ENCODE results near the gene TBX4.
A peak's percentile ranks its signal among the peaks of the same experiment; 100 is the strongest.
"Not testable (repeated sequence)": the region's sequence is repeated elsewhere in the genome, so short reads cannot be mapped to it uniquely, and the experiment has no call there.

TBX4 gene

DNA sequence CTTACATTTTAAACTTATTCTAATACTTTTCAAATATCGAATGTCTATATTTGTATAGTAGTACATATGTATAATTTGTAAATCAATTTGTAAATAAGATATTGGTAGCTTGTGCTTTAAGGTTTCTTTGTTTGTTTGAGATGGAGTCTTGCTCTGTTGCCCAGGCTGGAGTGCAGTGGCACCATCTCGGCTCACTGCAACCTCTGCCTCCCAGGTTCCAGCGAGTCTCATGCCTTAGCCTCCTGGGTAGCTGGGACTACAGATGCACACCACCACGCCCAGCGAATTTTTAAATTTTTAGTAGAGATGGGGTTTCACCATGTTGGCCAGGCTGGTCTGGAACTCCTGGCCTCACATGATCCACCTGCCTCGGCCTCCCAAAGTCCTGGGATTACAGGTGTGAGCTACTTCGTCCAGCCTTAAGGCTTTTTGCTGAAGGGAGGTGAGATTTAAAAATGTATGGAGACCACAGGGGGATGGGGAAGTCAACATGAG is 41.7 kb downstream of the TBX4 start:
- not testable (repeated sequence) for H3K27me3 Mint-ChIP-seq (ENCODE audit: low read depth); H3K9me3 Mint-ChIP-seq; H3K27ac Mint-ChIP-seq; H3K4me3 Mint-ChIP-seq; H3K4me1 Mint-ChIP-seq (ENCODE audit: low read depth); H3K36me3 Mint-ChIP-seq (ENCODE audit: low read depth)

DNA sequence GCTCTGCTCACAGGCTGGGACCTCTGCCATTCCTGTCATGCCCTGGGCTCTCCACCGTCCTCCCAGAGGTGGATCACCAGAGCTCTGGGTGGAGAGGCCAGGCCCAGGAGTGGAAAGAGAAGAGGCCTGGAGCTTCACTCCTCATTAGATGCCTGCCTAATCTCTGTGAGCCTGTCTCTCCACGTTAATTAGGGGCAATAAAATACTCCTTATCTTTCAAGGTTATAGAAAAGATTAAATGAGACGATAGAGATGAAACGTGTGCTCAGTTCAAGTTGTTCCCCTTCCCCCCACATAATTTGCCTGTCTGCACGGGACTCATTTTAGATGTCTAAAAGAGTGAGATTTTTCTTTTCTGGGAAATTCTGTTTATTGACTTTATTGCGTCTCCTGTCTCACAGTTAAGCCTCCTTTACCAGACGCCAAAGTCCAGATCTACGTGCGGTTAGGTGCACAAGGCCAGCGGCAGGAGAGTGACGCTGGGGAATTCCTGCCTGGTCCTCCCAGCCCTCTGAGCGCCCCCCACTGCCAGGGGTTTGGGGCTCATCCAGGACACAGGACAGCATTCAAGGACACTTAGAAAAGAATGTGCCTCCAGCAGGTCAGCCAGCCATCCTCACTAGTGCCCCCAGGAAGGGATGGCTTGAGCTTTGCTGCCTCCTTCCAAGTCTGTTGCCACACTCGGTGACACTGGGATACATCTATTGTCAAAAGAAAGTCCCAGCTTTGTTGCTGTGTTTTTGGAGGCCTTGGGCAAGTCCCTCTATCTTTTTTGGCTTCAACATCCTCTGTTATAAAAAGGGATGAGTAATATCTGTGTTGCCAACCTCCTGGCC is 42.3 kb downstream of the TBX4 start:
- no peak overlapping the region for H3K4me3 Mint-ChIP-seq
- no peak overlapping the region for H3K27ac Mint-ChIP-seq
- no peaks in the 10 kb centered on the region for H3K9me3 Mint-ChIP-seq
- peaks cover 10% of the 10 kb centered on the region for H3K27me3 Mint-ChIP-seq (ENCODE audit: low read depth)
- H3K36me3 Mint-ChIP-seq (ENCODE audit: low read depth) = no peaks in the 10 kb centered on the region
- H3K4me1 Mint-ChIP-seq (ENCODE audit: low read depth) = peaks cover 6% of the 10 kb centered on the region

GRCh38 chr17:61495161-61495857 is 43.1 kb downstream of the TBX4 start:
- H3K27ac Mint-ChIP-seq = no peak overlapping the region
- H3K9me3 Mint-ChIP-seq = no peaks in the 10 kb centered on the region
- peak overlapping the region; percentile 21 for H3K4me3 Mint-ChIP-seq
- H3K4me1 Mint-ChIP-seq (ENCODE audit: low read depth) = peaks cover 6% of the 10 kb centered on the region
- H3K36me3 Mint-ChIP-seq (ENCODE audit: low read depth) = no peaks in the 10 kb centered on the region
- H3K27me3 Mint-ChIP-seq (ENCODE audit: low read depth) = peaks cover 14% of the 10 kb centered on the region

GRCh38 chr17:61496174-61496956 is 44.1 kb downstream of the TBX4 start:
- H3K4me3 Mint-ChIP-seq = no peak overlapping the region
- no peaks in the 10 kb centered on the region for H3K36me3 Mint-ChIP-seq (ENCODE audit: low read depth)

DNA sequence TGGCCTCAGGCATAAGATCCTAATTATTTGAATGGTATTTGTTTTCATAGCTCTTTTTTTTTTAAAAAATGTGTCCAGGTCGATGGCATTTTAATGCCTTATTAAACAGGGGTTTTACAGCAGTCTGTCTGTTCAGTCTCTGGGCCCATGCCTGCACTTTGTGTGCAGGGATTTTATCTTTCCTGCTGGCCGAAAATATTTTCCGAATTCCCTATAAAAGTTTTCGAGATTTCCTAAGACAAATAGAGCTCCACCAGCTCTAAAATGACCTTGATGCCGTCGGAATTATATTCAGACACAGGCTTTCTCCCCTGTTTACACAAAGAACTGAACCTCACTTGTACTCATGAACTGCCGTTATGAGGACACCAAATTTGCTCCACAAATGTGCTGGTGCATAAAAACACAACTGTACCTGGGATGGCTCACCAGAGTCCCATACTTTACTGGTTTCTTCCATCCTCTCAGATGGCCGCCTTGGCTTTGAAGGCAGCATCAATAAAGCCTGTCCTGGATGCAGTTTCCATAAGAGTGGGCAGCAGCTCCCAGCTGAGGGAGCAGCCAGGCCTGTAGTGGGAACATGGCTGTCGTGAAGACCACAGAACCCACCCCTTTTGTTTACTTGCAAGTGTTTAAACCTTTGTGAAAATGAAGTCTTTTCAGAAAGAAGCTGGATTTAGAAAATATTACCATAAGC is 44.9 kb downstream of the TBX4 start:
- Mint-ChIP-seq H3K27me3 (ENCODE audit: low read depth) (peaks cover 17% of the 10 kb centered on the region), H3K4me3 (no peak overlapping the region), H3K36me3 (ENCODE audit: low read depth) (no peaks in the 10 kb centered on the region), H3K27ac (no peak overlapping the region), H3K9me3 (no peaks in the 10 kb centered on the region), H3K4me1 (ENCODE audit: low read depth) (peaks cover 6% of the 10 kb centered on the region)

More at GRCh38 chr17:61496174-61496956, 44.1 kb downstream of the TBX4 start:
- H3K4me1 Mint-ChIP-seq (ENCODE audit: low read depth) = peaks cover 6% of the 10 kb centered on the region
- no peaks in the 10 kb centered on the region for H3K9me3 Mint-ChIP-seq
- no peak overlapping the region for H3K27ac Mint-ChIP-seq
- H3K27me3 Mint-ChIP-seq (ENCODE audit: low read depth) = peaks cover 14% of the 10 kb centered on the region

- no peak overlapping the region for H3K27ac Mint-ChIP-seq
- H3K36me3 Mint-ChIP-seq (ENCODE audit: low read depth) = no peaks in the 10 kb centered on the region
- H3K4me3 Mint-ChIP-seq = no peak overlapping the region
- peaks cover 6% of the 10 kb centered on the region for H3K4me1 Mint-ChIP-seq (ENCODE audit: low read depth)
- H3K9me3 Mint-ChIP-seq = no peaks in the 10 kb centered on the region
- peaks cover 17% of the 10 kb centered on the region for H3K27me3 Mint-ChIP-seq (ENCODE audit: low read depth)
Measured at GRCh38 chr17:61498042-61498994, 46.1 kb downstream of the TBX4 start.

DNA sequence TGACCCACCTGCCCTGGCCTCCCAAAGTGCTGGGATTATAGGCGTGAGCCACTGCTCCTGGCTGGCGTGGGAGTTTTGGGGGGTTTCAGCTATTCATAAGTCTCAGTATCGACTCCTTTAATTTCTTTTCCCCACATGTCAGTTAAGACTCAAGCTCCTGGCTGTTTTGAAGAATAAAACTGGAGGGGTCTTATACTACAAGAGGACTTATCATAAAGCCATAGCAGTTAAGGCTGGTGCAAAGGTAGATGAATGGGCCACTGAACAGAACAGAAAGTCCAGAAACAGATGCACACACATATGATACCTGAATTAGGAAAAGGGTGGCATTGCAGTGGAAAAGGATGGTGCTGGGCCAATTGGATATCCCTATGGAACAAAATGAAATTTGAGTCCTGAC is 47.4 kb downstream of the TBX4 start:
- H3K4me3 Mint-ChIP-seq = no peak overlapping the region
- H3K9me3 Mint-ChIP-seq = no peaks in the 10 kb centered on the region
- peaks cover 6% of the 10 kb centered on the region for H3K4me1 Mint-ChIP-seq (ENCODE audit: low read depth)
- H3K36me3 Mint-ChIP-seq (ENCODE audit: low read depth) = no peaks in the 10 kb centered on the region
- peaks cover 17% of the 10 kb centered on the region for H3K27me3 Mint-ChIP-seq (ENCODE audit: low read depth)
- H3K27ac Mint-ChIP-seq = no peak overlapping the region

- Mint-ChIP-seq H3K36me3 (ENCODE audit: low read depth) (no peaks in the 10 kb centered on the region), H3K9me3 (no peaks in the 10 kb centered on the region), H3K4me1 (ENCODE audit: low read depth) (peaks cover 6% of the 10 kb centered on the region), H3K27ac (no peak overlapping the region), H3K4me3 (no peak overlapping the region), H3K27me3 (ENCODE audit: low read depth) (peaks cover 22% of the 10 kb centered on the region)
Measured at GRCh38 chr17:61500287-61500686, 48.1 kb downstream of the TBX4 start.

DNA sequence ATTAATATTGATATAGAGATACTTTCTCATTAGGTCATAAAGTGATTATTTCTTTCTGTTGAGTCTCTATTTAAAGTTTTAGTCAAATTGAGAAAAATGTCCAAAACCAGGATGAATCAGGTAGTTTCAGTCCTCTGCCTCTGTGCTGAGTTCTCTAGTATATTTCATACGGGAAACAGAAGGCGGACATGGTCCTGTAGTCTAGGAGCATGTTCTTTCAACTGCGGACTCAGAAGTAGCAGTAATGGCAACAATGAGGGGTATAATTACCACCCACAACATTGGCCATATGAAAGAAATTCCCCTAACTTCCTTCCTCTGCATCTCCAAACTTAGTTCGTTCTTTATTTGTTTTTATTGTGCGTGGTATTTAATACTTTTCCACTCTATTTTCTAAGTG is 50.1 kb downstream of the TBX4 start:
- H3K4me1 Mint-ChIP-seq (ENCODE audit: low read depth) = no peaks in the 10 kb centered on the region
- no peak overlapping the region for H3K27ac Mint-ChIP-seq
- no peaks in the 10 kb centered on the region for H3K9me3 Mint-ChIP-seq
- H3K27me3 Mint-ChIP-seq (ENCODE audit: low read depth) = peaks cover 30% of the 10 kb centered on the region
- H3K4me3 Mint-ChIP-seq = no peak overlapping the region
- H3K36me3 Mint-ChIP-seq (ENCODE audit: low read depth) = no peaks in the 10 kb centered on the region

- Mint-ChIP-seq H3K9me3 (no peaks in the 10 kb centered on the region), H3K27ac (no peak overlapping the region), H3K36me3 (ENCODE audit: low read depth) (no peaks in the 10 kb centered on the region), H3K27me3 (ENCODE audit: low read depth) (peaks cover 38% of the 10 kb centered on the region), H3K4me3 (no peak overlapping the region), H3K4me1 (ENCODE audit: low read depth) (no peaks in the 10 kb centered on the region)
Measured at GRCh38 chr17:61503961-61504360, 51.7 kb downstream of the TBX4 start.

GRCh38 chr17:61504697-61505096 is 52.5 kb downstream of the TBX4 start:
- no peak overlapping the region for H3K27ac Mint-ChIP-seq
- no peak overlapping the region for H3K4me3 Mint-ChIP-seq
- no peaks in the 10 kb centered on the region for H3K9me3 Mint-ChIP-seq
- no peaks in the 10 kb centered on the region for H3K36me3 Mint-ChIP-seq (ENCODE audit: low read depth)
- no peaks in the 10 kb centered on the region for H3K4me1 Mint-ChIP-seq (ENCODE audit: low read depth)
- H3K27me3 Mint-ChIP-seq (ENCODE audit: low read depth) = peaks cover 38% of the 10 kb centered on the region

GRCh38 chr17:61505846-61506627 is 53.8 kb downstream of the TBX4 start:
- Mint-ChIP-seq H3K4me1 (ENCODE audit: low read depth) (no peaks in the 10 kb centered on the region), H3K4me3 (no peak overlapping the region), H3K27me3 (ENCODE audit: low read depth) (peaks cover 34% of the 10 kb centered on the region), H3K36me3 (ENCODE audit: low read depth) (no peaks in the 10 kb centered on the region), H3K9me3 (no peaks in the 10 kb centered on the region), H3K27ac (no peak overlapping the region)

All from T-helper 1 cell treated with Interleukin-12 subunit alpha and Interleukin-12 subunit beta and Interleukin-4 antibody, amounts not matched to agents 30 μg/mL and 1 μg/mL, for 36 hours (primary cell).